T-helper 22 cell (primary cell): ENCODE results near the gene ENTHD1.

Experiments
- DNase-seq: peaks from one replicate; pipeline ENCODE4 v3.0.0-alpha.2; 2020; ENCODE audit warnings: low read depth

The ENTHD1 gene

DNA sequence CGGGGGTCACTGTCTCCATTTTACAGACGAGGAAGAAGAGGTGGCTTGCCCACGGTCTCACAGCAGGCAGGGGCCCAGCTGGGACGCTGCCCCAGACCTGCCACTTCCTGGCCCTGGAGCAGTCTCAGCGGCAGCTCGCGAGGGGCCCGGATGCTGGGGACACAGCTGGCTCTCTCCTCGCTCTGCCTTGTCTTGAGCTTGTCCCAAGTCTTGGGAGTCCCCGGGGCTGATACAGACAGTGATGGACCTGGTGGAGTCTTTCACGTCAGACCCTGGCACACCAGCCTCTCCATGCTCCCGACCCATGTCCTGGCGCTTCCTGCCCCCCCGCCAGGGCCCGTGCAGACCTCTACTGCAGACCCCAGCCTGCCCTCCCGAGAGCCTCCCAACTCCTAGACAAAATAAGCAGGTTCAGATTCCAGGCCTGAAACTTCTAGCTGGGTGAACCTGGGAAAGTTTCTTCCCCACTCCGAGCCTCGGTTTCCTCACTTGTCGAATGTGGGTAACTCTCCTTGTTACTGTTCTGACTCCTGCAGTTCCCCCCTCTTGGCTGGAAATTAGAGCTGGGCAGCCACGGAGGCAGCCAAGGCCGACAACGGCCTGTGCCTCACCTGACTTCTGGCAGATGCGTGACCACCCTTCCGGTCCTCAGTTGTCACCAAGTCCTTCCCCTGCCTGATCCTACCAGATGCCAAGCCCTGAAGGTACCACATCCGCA is 177.6 kb downstream of the ENTHD1 start:
- no peak for DNase-seq

GRCh38 chr22:39714321-39714720 is 179.2 kb downstream of the ENTHD1 start:
- no peak for DNase-seq

DNA sequence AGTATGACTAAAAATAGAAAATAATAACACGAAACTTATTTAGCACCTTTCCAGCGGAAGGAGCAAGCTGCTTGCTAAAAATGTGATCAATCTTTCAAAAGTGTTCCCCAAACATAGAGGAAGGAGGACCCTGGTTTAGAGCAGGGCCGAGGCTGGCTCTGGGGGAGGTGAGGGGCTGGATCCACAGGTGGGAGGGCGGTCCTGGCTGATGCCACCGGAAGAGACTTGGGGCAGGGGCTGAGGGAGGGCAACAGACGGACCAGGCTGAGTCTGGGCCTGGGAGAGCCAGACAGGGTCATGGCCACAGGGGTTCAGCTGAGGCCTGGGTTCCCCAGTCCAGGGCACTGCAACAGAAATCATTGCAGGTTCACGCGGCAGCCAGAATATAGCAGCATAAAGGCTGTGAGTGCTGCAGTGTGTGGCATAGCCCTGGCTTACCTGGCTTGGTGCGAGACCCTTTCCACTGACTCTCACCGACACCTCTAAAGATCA is 179.7 kb downstream of the ENTHD1 start:
- no peak for DNase-seq

DNA sequence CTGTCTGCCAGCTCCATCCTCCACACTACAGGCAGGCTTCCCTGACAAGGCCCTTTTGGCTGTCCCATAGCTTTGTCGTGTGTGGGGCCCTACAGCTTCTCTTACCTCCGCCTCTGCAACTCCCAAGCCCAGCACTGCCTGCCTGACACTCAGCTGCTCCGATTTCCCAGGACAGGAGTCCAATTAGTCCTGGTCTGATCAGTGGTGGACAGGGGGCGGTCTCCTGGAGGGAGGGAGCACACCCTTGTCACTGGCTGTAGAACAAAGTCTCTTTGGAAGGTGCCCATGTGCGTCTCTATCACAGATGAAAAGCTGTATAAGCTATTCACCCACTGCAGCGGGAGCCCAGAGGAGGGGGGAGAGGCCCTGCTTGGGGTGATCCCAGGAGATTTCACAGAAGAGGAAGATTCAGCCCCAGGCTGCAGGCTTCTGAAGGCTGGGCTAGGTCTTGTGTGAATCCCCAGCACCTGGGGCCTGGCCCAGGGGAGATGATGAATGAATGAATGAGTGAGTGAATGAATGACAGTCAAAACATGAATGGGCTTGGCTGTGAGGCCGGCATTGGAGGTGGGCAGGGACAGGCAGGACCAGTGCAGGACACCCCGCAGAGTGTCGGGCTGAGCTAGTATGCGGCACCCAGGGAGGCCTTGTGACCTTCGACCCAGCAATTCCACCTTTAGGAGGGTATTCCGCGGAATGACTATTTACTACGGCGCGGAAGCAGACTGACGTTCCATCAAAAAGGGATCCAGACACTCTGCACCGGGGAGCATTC is 180.6 kb downstream of the ENTHD1 start:
- DNase-seq = no peak

- no peak for DNase-seq
Observed at GRCh38 chr22:39712081-39712480, 181.5 kb downstream of the ENTHD1 start.

DNA sequence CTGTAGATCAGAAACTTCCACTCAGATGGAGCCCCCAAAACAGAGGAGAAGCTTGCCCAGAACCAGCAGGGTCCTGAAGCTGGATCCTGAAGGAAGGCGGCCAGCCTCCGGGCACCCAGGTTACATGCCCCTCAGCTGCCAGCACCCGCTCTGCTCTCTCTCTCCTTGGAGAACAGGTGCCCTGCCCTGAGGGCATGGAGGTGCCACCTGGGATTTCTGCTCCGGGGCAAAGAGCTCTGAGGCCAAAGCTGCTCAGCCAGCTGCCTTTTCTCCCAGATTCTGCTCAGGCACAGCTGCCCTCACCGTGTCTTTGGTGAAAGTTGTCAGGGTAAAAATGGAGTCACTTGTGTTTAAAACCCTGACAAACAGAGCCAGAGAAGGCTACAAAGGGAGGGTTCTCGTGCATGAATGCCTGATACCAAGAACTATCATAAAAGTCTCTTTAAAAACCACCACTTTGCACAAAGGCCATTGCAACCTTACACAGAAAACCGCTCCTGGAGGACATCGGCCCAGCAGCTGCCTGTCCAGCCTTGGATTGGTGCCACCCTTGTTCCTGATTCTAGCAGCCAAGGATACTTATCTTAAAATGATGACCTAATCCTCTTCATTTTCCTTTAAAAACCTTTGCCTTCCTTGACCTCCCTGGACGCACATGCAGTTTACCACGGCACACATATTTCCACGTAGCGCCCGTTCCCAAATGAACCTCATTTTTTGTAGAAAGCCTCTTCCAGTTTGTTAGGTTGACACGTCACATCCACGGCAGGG is 183.0 kb downstream of the ENTHD1 start:
- no peak for DNase-seq

GRCh38 chr22:39707816-39708215 is 185.7 kb downstream of the ENTHD1 start:
- DNase-seq = no peak

- no peak for DNase-seq
Observed at GRCh38 chr22:39707351-39707750, 186.2 kb downstream of the ENTHD1 start.

- no peak for DNase-seq
Observed at GRCh38 chr22:39706376-39707140, 187.0 kb downstream of the ENTHD1 start.

GRCh38 chr22:39705386-39705785 is 188.2 kb downstream of the ENTHD1 start:
- DNase-seq = no peak

DNA sequence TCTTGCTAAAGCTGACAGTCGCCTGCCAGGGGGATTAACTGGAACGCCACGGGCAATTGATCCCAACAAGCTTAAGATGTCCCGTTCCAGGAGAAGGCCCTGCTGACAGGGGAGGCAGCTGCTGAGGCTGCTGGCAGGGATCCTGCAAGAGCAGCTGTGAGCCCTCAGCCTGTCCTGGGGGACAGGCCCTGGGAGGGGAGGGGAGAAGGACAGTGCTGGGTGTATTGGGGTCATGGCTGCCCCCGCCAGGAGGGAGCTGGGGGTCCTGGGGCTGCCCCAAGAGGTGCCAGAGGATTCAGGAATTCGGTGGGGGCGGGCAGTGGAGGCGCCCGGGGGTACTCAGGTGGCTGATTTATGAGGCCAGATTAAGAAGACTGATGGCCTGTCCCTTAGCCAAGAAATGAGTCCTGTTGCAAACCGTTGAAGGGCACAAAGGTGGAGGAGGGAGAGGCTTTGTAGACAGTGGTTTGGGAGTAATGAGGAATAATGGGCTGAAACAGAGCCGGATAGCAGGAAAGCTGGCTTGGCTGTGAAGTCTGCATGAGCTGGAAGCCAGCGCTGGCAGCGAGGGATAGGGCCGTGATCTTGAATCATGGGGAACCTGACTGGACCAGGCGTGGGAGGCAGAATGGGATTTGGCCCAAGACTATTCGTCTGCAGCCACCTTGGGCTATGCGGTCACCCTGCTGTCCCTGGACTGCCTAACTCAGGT is 189.5 kb downstream of the ENTHD1 start:
- no peak for DNase-seq

GRCh38 chr22:39703091-39703490 is 190.5 kb downstream of the ENTHD1 start:
- DNase-seq = no peak

DNA sequence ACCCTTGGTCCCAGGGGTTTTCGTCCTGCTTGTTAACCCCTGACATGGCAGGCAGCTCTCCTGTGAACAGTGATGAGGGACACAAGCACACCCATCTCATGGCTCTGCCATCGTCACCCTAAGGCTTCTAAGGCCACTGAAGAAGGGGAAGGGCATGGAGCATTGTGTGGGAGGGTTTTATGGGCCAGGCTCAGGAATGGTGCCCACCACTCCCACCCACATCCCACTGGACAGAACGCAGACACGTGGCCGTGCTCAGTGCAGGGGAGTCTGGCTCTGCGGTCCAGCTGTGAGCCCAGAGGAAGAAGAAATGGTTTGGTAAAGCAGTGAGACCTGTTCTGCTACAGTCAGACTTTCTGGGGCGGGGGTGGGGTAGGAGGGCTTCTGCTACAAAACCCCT is 193.0 kb downstream of the ENTHD1 start:
- DNase-seq = no peak

- no peak for DNase-seq
Observed at GRCh38 chr22:39699631-39700360, 193.8 kb downstream of the ENTHD1 start.

- DNase-seq = no peak
Observed at GRCh38 chr22:39697790-39698430, 195.7 kb downstream of the ENTHD1 start.

- no peak for DNase-seq
Observed at GRCh38 chr22:39693943-39694500, 199.5 kb downstream of the ENTHD1 start.
